ENCODE measurements around the gene FKBP11. TPM values are rescaled to one million over a fixed set of nuclear protein-coding genes. Genes with fewer than 3 reads are reported as not detected.

FKBP11 gene
- total and polyA plus RNA-seq, 2 donors (not counting 3 experiments of a cell fraction or from before 2014, with no cell fraction given) = 74.2 to 81.2 TPM

DNA sequence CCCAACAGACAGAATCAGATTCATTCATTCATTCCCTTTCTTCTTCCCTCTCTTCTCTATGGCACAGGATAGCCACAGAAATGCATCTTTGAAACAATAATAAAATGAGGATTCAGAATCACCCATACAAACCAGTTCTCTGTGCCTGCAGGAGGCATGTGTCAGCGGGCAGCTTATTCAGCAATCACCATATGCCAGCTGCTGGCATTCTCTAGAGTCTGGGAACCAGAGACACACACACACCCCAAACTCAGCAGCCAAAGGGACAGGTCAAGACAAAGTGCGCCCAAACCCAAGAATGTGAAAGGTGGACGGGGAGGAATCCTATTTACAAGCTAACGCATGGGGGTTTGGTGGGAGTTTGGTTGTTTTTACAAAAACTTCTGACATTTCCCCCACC is 17.9 kb upstream of the FKBP11 start:
- no peak for TF ChIP-seq EZH2 (IDR thresholded peaks at IDR 0.05; ENCODE audit: borderline replicate concordance, low read depth, low read length, severe bottlenecking)
- TF ChIP-seq, protein P1, sequence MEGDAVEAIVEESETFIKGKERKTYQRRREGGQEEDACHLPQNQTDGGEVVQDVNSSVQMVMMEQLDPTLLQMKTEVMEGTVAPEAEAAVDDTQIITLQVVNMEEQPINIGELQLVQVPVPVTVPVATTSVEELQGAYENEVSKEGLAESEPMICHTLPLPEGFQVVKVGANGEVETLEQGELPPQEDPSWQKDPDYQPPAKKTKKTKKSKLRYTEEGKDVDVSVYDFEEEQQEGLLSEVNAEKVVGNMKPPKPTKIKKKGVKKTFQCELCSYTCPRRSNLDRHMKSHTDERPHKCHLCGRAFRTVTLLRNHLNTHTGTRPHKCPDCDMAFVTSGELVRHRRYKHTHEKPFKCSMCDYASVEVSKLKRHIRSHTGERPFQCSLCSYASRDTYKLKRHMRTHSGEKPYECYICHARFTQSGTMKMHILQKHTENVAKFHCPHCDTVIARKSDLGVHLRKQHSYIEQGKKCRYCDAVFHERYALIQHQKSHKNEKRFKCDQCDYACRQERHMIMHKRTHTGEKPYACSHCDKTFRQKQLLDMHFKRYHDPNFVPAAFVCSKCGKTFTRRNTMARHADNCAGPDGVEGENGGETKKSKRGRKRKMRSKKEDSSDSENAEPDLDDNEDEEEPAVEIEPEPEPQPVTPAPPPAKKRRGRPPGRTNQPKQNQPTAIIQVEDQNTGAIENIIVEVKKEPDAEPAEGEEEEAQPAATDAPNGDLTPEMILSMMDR (IDR thresholded peaks at IDR 0.05; ENCODE audit: extremely low read depth in 1 of 2, insufficient read depth in 1 of 2, low read depth in 1 of 2, low read length in 2 of 2) = no peak
- no peak for TF ChIP-seq POLR2A (IDR thresholded peaks at IDR 0.05; ENCODE audit: low read depth, low read length)
- no peak for TF ChIP-seq JUN (IDR thresholded peaks at IDR 0.05; ENCODE audit: borderline replicate concordance, insufficient read depth, insufficient read length, low read depth)
- TF ChIP-seq FOS (IDR thresholded peaks at IDR 0.05; ENCODE audit: borderline replicate concordance, insufficient read depth, low read length) = no peak
- TF ChIP-seq, protein P2, sequence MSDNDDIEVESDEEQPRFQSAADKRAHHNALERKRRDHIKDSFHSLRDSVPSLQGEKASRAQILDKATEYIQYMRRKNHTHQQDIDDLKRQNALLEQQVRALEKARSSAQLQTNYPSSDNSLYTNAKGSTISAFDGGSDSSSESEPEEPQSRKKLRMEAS (IDR thresholded peaks at IDR 0.05; ENCODE audit: insufficient read depth, insufficient read length) = no peak
- TF ChIP-seq GATA2 (IDR thresholded peaks at IDR 0.05; ENCODE audit: insufficient read depth, insufficient read length, low read depth, low read length) = no peak
- TF ChIP-seq POLR2AphosphoS5 (IDR thresholded peaks at IDR 0.05; ENCODE audit: insufficient read depth, low read depth, low read length) = no peak
- TF ChIP-seq MYC (IDR thresholded peaks at IDR 0.05; ENCODE audit: low read depth, low read length) = no peak
- H3K79me2 ChIP-seq (ENCODE audit: control insufficient read depth, insufficient read depth, low read length) = peaks cover 48% of the 10 kb centered on the region
- DNase-seq (ENCODE audit: low read depth, low spot score) (no peak), FAIRE-seq (no peak)
- H3K9me3 ChIP-seq (replicated peaks; ENCODE audit: control insufficient read depth, insufficient read depth, low read length) = no peaks in the 10 kb centered on the region
- no peaks in the 10 kb centered on the region for H3K9me1 ChIP-seq (replicated peaks; ENCODE audit: control insufficient read depth, extremely low read depth, insufficient read depth, low read length)
- H2AFZ ChIP-seq (ENCODE audit: low read depth, low read length) = no peak overlapping the region
- CTCF ChIA-PET = interaction anchor here (1.4 to 2.8 kb wide), 3 partner anchors 35 to 90 kb away, joined by 3 to 9 read pairs (median 4); partner anchors contain the start of gene WNT1
- no peak overlapping the region for H3K27ac ChIP-seq (ENCODE audit: insufficient read depth, low read depth, low read length)
- POLR2A ChIA-PET = no interaction called here
- no TSS peak for BruUV-seq (replicated peaks)
- no peaks in the 10 kb centered on the region for H3K27me3 ChIP-seq (ENCODE audit: control insufficient read depth in 2 of 2, insufficient read depth in 2 of 2, low read length in 2 of 2)
- H3K36me3 ChIP-seq (ENCODE audit: control insufficient read depth in 2 of 2, extremely low read depth in 1 of 2, insufficient read depth in 2 of 2, low read length in 2 of 2) = peaks cover 15 to 28% of the 10 kb centered on the region in 2 experiments
- dilution Hi-C loops (cut with MboI; ENCODE audit: extremely low pct_ligation_motif_present, low sequenced_read_pairs) (no loop called here), intact Hi-C loops (cut with micrococcal nuclease) (no loop called here)
- H3K4me1 ChIP-seq (ENCODE audit: control insufficient read depth, extremely low read depth, insufficient read depth, low read length) = no peaks in the 10 kb centered on the region
- no peak overlapping the region for H3K9ac ChIP-seq (replicated peaks; ENCODE audit: extremely low read depth, insufficient read depth, low read length)
- H4K20me1 ChIP-seq (replicated peaks; ENCODE audit: control insufficient read depth, extremely low read depth, insufficient read depth, low read length) = peaks cover 14% of the 10 kb centered on the region
- no peak overlapping the region for H3K4me3 ChIP-seq (replicated peaks in 1 of 3; ENCODE audit: insufficient read depth in 1 of 3, low read depth in 1 of 3, low read length in 3 of 3)
- H3K4me2 ChIP-seq (ENCODE audit: insufficient read depth, low read length) = no peak overlapping the region
